GM18520 (cell line): Measurements from ENCODE around the gene ATAD3C.
"Not testable (repeated sequence)": the region's sequence is repeated elsewhere in the genome, so short reads cannot be mapped to it uniquely, and the experiment has no call there.

Experiments
- ATAC-seq: cut with Tn5 transposase; IDR thresholded peaks from one replicate; pipeline ENCODE4 v1.9.1; 2021; ENCODE audit not compliant: unreplicated experiment

ATAD3C gene

DNA sequence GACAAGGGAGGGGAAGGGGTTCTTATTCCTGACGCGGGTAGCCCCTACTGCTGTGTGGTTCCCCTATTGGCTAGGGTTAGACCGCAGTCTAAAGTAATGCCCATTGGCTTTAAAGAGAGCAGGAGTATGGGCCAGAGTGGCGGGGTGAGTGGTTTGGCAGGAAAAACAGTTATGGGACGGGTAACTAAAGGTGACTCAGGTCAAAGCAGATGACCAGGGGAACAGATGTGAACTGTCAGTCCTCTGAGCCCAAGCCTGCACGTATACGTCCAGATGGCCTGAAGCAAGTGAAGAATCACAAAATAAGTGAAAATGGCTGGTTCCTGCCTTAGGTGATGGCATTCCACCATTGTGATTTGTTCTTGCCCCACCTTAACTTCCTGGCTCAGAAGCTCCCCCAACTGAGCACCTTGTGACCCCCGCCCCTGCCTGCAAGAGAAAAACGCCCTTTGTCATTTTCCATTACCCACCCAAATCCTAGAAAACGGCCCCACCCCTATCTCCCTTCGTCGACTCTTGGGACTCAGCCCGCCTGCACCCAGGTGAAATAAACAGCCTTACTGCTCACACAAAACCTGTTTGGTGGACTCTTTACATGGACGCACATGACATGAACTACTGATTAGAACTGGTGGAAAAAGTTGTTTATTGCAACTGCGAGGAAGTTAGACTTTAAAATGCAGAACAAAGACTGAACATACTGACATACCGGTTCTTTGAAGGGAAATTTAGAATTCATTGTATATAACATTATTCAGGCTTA is 21.3 kb downstream of the ATAD3C start:
- ATAC-seq: no peak

DNA sequence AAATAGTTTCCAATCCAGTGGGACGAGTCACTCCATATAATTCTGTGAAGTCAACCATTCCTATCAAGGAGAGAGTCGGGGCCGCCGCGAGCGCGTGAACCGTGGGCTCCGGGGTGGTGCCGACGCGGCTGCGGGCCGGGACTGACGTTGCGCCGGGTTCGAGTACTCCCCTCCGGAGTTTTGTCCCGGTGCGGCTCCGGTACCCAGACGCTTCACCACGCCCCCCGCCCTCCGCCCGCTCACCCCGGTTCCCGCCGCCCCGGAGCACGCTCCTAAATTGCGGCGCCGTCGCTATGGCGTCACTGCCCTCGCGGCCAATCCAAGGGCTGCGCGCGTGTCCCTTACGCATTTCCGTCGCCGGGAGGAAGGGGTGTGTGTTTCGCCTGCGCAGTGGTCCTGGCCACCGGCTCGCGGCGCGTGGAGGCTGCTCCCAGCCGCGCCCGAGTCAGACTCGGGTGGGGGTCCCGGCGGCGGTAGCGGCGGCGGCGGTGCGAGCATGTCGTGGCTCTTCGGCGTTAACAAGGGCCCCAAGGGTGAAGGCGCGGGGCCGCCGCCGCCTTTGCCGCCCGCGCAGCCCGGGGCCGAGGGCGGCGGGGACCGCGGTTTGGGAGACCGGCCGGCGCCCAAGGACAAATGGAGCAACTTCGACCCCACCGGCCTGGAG is 22.0 kb downstream of the ATAD3C start, which contains the start of gene ATAD3B:
Gene ATAD3B, plus strand, starts transcription at position 377 of the 664 bp plus-strand sequence. Its CDS starts 120 bp downstream, at position 497.
- peak; percentile 86 for ATAC-seq

DNA sequence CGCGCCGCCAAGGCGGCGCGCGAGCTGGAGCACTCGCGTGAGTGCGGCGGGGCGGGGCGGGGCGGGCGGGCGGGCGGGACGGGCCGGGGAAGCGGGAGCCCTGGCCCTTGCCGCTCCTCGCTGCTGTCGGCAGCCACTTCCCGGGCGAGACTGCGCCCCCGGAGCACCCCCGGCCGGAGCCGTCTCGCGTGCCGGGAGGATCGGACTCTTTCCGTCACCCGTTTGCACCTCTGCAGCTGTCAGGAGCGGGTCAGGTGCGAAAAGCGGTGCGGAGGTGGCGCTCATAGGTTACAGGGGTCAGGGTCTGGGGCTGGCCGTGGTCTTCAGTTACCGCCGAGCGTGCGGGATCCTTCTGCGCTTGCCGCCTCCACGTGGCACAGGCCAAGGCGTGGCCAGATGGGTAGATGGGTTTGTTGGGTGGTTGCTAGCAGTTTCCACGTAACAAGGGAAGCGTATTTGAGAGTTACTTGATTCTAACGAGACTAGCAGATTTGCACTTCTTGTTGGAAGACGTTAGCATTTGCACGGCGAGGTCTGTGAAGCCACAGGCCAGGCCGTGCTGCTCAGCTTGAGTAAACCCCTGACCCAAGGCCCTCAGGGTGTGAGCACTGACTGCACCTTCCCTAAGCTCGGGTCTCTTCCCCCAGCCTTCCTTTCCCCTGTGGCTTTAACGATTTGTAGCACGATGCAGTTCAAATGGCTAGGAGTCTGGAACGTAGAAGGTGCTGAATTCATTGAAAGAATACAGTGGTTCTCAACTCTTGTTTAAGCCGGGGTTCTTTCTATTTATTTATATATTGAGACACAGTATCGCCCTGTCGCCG is 22.8 kb downstream of the ATAD3C start:
- ATAC-seq: not testable (repeated sequence)

DNA sequence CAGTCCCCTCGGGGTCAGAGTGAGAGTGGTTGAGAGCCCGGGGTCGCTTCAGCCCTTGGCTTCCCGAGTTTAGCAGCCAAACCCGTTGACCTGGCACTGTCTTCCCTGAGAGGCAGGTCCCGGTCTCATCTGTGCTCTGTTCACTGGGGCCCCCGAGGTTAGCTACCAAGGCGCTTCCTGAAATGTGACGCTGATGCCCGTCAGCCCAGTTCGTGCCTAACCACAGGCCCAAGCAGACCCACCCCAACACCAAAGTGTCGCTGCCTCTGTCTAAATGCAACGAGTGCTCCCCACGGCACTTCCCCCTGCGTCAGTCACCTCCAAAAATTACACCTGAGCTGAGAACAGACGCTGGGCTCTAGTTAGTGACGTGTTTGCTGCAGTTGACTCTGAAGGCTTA is 26.5 kb downstream of the ATAD3C start:
- ATAC-seq: not testable (repeated sequence)

DNA sequence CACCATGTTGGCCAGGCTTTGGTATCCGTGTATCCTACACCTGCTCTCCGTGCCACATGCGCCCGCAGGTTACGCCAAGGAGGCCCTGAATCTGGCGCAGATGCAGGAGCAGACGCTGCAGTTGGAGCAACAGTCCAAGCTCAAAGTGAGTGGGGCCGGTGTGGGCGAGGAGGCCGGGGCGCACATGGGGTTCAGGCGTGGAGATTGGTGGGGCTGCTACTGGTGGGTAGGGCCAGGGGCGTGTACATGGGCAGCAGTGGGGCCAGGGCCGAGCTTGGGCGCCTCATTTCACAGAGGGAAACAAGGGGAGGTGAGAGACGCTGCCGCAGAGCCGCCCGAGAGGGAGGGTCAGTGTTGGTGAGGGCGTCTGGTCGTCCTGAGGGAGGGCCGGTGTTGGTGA is 27.7 kb downstream of the ATAD3C start:
- ATAC-seq: no peak

DNA sequence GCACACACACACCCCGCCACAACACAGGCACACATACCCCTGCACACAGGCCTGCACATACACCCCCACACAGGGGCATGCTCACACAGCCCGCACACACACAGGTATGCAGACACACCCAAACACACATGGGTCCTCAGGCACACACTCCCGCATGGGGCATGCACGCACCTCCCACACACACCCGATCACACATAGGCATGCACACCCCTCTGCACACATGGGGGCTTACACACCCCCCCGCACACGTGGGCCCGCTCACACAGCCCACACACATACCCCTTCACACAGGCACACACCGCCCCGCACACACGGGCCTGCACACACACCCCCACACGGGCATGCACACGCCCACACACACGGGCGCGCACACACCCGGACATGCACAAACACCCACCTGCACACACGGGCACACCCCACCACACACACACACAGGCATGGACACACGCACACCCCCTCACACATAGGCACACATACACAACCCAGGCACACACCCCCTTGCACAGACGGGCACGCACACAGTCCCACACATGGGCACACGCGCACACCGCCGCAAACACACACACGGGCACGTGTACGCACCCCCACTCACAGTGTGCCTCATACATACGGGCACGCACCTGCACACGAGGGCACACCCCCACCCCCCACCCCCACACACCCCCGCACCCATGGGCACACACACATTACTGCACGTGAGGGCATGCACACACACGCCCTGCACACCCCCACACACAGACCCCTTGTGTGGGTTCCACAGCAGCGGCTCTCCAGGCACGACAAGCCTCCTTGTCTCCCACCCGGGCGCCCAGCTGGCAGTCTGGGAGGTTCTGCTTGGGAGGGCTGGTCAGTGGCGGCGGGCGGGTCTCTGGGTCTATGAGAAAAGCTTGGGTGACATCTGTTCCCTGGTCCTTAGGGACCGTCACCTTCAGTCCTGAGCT is 30.3 kb downstream of the ATAD3C start:
- ATAC-seq: no peak

DNA sequence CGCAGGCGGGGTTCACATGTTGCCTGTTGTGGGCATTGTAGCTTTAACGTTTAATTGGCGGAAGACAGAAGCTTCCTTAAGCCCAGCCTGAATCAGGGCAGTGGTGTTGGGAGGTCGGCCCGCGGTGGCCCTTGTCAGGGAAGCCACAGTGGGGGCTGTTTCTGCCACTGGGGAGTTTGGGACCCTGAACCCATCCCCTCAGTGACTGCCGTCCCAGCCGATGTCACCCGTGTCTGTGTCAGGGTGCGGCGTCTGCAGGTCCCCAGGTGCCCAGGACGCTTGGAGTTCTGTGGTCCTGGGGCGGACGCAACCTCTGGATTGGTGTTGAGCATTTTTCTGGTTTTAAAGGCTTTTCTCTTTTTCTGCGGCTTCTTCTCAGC is 31.0 kb downstream of the ATAD3C start:
- ATAC-seq: not testable (repeated sequence)

DNA sequence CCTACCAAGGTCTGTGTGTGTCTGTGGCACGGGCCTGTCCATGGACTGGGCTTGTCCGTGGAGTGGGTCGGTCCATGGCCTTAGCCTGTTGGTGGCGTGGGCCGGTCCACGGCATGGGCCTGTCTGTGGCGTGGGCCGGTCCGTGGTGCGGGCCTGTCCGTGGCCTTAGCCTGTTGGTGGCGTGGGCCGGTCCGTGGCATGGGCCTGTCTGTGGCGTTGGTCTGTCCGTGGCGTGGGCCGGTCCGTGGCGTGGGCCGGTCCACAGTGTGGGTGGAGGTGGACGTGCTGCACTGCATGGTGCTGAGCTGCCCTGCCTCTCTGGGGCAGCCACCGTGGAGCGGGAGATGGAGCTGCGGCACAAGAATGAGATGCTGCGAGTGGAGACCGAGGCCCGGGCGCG is 32.3 kb downstream of the ATAD3C start:
- ATAC-seq: not testable (repeated sequence)

DNA sequence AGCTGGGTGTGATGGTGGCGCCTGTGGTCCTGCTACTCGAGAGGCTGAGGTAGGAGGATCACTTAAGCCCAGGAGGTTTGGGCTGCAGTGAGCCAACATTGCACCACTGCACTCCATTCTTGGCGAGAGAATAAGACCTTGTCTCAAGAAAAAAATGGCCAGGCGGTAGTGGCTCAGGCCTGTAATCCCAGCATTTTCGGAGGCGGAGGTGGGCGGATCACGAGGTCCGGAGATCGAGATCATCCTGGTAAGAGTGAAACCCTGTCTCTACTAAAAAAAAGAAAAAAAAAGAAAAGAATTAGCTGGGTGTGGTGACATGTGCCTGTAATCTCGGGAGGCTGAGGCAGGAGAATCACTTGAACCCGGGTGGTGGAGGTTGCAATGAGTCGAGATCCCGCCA is 33.4 kb downstream of the ATAD3C start:
- ATAC-seq: no peak

DNA sequence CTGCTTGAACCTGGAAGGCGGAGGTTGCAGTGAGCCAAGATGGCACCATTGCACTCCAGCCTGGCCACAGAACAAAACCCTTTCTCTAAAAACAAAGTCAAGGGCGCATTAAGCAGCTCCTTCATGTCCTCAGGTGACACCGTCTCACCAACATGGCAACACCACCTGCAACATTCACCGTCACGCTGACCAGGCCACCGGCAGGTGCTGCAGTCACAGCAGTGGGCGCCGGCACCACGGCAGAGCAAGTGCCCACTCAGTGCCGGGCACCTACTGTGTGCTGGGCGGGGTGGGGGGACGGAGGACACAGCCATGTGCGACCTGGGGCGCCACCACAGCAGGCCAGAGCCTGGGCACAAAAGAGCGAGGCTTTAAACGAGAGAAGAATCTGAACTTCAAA is 34.2 kb downstream of the ATAD3C start:
- no peak for ATAC-seq

DNA sequence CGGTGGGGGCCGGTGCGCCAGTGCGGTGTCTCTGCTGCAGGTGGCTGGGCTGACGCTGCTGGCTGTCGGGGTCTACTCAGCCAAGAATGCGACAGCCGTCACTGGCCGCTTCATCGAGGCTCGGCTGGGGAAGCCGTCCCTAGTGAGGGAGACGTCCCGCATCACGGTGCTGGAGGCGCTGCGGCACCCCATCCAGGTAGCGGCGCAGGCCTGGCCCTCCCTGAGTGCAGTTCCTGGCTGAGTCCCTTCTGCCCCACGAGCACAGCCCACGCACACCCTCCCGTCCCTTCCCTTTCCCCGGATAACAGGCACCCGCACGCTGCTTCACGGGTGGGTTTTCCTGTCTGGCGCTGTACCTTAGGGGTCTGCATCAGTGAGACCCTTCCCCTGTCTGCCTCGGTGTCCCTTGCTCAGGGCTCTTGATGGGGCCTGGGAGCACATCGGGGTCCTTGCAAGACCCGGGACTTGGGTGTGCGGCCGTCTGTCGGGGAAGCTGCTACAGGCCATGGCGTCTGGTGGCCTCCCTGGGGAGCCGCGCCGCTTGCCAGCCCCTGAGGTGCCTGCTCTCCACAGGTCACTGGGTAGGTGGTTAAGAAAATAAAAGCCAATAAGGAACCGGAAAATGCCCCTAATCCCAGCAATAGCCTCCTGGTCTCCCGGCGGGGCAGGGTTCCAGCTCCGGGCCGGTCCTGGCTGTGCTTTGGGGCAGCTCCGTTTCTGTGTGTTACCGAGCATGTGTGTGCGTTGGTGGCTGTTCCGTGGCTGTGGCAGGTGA is 35.7 kb downstream of the ATAD3C start:
- ATAC-seq: not testable (repeated sequence)

DNA sequence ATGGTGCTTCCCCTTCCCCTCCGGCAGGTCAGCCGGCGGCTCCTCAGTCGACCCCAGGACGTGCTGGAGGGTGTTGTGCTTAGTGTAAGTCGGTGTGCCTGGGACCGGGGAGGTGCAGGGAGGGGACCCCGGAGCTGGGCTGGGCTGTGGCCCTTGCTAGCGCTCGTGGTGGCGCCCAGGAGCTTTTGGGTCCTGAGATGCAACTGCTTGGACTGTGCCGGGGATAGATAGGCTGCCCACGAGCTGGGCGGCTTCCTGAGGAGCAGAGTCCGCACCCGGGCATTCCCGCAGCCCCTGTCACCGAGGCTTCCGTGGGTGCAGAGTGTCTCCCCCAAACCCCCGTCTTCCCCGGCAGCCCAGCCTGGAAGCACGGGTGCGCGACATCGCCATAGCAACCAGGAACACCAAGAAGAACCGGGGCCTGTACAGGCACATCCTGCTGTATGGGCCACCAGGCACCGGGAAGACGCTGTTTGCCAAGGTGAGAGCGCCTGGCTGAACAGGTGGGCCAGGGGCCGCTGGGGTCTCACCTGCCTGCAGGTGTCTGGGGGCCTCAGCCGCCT is 36.3 kb downstream of the ATAD3C start:
- ATAC-seq: not testable (repeated sequence)

DNA sequence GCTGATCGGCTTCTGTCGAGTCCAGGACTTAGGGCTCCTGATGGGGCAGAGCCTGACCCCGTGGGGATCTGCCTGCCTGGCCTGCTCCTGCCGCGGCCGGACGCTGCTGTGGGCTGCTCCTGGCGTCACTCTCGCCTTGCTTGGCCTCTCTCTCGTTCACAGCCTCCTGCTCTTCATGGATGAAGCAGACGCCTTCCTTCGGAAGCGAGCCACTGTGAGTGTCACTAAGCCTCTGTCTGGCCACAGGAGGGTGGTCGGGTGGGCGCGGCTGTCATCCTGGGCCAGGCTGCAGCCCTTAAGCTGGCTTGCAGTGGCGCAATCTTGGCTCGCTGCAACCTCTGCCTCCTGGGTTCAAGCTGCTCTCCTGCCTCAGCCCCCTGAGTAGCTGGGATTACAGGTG is 38.2 kb downstream of the ATAD3C start:
- ATAC-seq: no peak

DNA sequence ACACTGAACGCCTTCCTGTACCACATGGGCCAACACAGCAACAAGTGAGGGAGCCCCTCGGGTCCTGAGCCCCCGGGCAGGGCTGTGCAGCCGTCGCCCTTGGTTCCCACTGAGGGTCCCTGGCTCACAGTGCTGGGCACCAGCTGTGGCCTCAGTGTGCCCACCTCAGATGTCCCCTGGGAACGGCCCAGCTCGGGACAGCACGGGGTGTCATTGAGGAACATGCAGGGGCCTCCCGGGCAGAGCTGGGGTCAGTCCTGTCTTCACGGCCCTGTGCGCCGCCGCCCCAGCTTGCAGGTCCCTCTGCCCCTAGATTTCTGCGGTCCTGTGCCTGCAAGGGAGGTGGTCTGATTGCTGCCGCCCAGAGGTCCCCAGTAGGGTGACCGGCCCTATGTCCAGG is 39.7 kb downstream of the ATAD3C start:
- no peak for ATAC-seq

DNA sequence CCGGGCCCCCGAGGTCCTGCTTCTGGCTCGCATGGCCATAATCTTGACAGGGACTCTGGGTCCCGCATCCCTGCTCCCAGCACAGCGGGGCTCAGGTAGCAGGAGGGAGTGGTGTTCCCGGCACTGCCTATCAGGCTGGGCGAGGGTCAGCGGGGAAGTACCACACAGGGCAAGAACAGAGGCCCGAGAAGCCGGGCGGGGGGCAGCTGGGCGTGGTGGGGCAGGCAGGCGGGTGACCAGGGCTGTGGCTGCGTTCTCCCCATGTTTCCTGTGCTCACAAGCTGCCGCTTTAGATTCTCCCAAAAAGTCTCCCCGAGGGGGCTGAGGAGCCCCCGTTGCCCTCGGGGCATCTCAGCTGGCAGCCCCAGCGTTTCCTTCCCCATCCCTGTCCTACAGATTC is 40.4 kb downstream of the ATAD3C start:
- no peak for ATAC-seq

DNA sequence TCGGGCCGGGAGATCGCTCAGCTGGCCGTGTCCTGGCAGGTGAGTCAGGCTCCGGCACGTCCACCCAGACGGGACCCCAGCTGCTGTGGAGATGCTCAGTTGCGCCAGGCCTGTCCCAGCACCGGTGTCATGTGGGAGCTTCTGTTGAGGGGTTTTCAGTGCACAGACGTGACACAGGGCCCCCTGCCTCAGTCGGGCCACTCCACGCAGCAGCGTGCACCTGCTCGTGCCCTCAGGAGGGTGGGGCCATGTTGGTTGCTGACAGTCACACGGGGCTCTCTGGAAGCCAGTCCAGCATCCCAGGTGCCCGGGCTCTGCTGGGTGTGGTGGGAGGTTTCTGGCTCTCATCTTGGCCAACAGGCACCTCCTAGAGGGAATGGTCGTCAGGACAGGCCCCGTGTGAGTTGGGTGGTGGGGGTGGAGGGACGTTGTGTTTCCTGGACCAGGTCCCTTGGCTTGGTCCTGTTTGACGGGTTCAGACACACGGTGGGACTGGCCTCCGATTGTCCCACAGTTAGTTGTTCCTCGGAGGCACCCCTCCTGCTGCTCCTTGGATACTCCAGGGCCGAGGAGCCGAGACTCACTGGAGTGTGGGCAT is 41.2 kb downstream of the ATAD3C start:
- no peak for ATAC-seq

DNA sequence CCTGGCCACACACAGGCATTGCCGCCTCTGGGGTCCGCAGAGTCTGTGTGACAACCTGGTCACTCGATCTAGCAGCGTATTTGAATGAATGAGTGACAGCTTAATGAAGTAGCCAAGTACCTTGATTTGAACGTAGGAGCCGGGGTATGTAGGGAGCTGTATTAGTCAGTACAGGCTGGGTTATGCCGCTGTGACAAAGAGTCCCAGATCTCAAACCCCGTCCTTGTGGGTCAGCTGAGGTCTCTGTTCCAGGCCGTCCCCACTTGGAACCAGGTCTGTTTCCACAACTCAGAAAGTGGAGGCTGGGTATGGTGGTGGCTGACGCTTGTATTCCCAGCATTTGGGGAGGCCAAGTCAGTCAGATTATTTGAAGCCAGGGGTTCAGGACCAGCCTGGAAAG is 42.1 kb downstream of the ATAD3C start:
- ATAC-seq: no peak

DNA sequence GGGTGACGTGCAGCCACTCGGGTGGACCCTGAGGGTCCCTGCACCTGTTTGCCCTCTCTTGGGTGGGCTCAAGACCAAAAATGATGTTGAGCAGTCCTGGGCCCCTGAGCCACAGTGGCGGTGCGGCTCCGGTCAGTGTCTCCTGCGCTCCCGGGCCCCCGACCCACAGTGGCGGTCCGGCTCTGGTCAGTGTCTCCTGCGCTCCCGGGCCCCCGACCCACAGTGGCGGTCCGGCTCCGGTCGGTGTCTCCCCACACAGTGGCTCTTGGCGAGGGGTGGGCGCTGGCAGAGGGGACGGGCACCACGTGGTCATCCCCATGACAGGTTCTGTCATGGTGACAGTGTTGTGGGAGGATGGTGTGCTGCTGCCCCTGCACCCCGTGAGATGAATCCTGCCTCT is 44.8 kb downstream of the ATAD3C start:
- not testable (repeated sequence) for ATAC-seq

DNA sequence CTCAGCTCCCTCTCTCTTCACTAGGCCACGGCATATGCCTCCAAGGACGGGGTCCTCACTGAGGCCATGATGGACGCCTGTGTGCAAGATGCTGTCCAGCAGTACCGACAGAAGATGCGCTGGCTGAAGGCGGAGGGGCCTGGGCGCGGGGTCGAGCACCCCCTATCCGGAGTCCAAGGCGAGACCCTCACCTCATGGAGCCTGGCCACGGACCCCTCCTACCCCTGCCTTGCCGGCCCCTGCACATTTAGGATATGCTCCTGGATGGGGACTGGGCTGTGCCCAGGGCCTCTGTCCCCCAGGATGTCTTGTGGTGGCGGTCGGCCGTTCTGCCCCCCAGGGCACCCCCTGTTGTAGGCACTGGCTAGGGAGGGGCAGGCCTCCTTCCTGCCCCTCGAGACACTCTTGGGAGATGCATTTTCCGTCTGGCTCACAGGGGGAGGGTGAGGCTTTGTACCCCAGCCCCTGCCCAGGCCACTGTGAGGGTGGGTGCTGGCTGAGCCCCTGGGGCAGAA is 46.0 kb downstream of the ATAD3C start:
- ATAC-seq: not testable (repeated sequence)
